WTC11 (cell line): ENCODE results near the gene AADAT. TPM values are rescaled to one million over a fixed set of nuclear protein-coding genes. Genes with fewer than 3 reads are reported as not detected.

ENCODE experiments used
- ATAC-seq: fragments of 200-7000 bp; cut with Tn5 transposase; 2 replicates; pipeline ENCODE4 v1.10.0; 2021; ENCODE audit warnings: mild to moderate bottlenecking, moderate library complexity
- CTCF ChIA-PET: fragments of 300-600 bp; sonication (Branson Sonifier 250); formaldehyde crosslinking; loops from one replicate; lab custom pipeline; 2021; ENCODE audit warnings: antibody characterized with exemption; lab: Charles Lee
- POLR2A ChIA-PET: fragments of 350-600 bp; sonication (Branson Sonifier 250); formaldehyde crosslinking; loops from one replicate; lab custom pipeline; 2021; ENCODE audit warnings: antibody characterized with exemption; lab: Charles Lee
- DNase-seq: peaks from one replicate; pipeline ENCODE4 v3.0.0; 2021; ENCODE audit warnings: low spot score
- H3K27ac Mint-ChIP-seq: 2 replicates; pipeline ENCODE4 v1.8.0; 2021; ENCODE audit warnings: mixed read lengths
- H3K27me3 Mint-ChIP-seq: 2 replicates; pipeline ENCODE4 v1.8.0; 2021; ENCODE audit warnings: low read depth, mild to moderate bottlenecking, moderate library complexity, mixed read lengths
- H3K36me3 Mint-ChIP-seq: 2 replicates; pipeline ENCODE4 v1.8.0; 2021; ENCODE audit warnings: mixed read lengths
- H3K4me1 Mint-ChIP-seq: 2 replicates; pipeline ENCODE4 v1.8.0; 2022; ENCODE audit warnings: mixed read lengths
- H3K4me3 Mint-ChIP-seq: 2 replicates; pipeline ENCODE4 v1.8.0; 2021; ENCODE audit warnings: mild to moderate bottlenecking, moderate library complexity, mixed read lengths
- H3K9me3 Mint-ChIP-seq: 2 replicates; pipeline ENCODE4 v1.8.0; 2021; ENCODE audit warnings: mixed read lengths
- AR ChIP-seq: fragments of 250-450 bp; sonication (Bioruptor Pico); IDR thresholded peaks from 2 replicates; pipeline ENCODE4 v1.9.0; 2021; ENCODE audit warnings: mild to moderate bottlenecking
- ATF6 ChIP-seq: sonication (generic); formaldehyde crosslinking; IDR thresholded peaks from 2 replicates; pipeline ENCODE4 v1.8.1; 2023; ENCODE audit warnings: mild to moderate bottlenecking, missing genetic modification reagents
- CREB1 ChIP-seq: sonication (generic); formaldehyde crosslinking; IDR thresholded peaks from 2 replicates; pipeline ENCODE4 v1.8.0; 2023; ENCODE audit warnings: mild to moderate bottlenecking, missing genetic modification reagents
- CREM ChIP-seq: sonication (generic); formaldehyde crosslinking; IDR thresholded peaks from 2 replicates; pipeline ENCODE4 v1.8.1; 2022; ENCODE audit warnings: mild to moderate bottlenecking, missing genetic modification reagents, moderate library complexity
- ETV6 ChIP-seq: sonication (generic); formaldehyde crosslinking; IDR thresholded peaks from 2 replicates; pipeline ENCODE4 v1.8.1; 2022; ENCODE audit warnings: mild to moderate bottlenecking, missing genetic modification reagents
- NFATC4 ChIP-seq: fragments of 250-450 bp; sonication (Bioruptor Pico); IDR thresholded peaks from 2 replicates; pipeline ENCODE4 v1.9.0; 2021; ENCODE audit warnings: mild to moderate bottlenecking
- NR2C2 ChIP-seq: sonication (generic); formaldehyde crosslinking; IDR thresholded peaks from 2 replicates; pipeline ENCODE4 v1.8.0; 2022; ENCODE audit warnings: mild to moderate bottlenecking, missing genetic modification reagents
- RORB ChIP-seq: fragments of 250-450 bp; sonication (Bioruptor Pico); IDR thresholded peaks from 2 replicates; pipeline ENCODE4 v1.9.0; 2021; ENCODE audit warnings: mild to moderate bottlenecking
- SMAD3 ChIP-seq: sonication (generic); formaldehyde crosslinking; IDR thresholded peaks from 2 replicates; pipeline ENCODE4 v1.8.0; 2022; ENCODE audit warnings: missing genetic modification reagents, mild to moderate bottlenecking, borderline replicate concordance
- SP1 ChIP-seq: sonication (generic); formaldehyde crosslinking; conservative IDR thresholded peaks from 2 replicates; pipeline ENCODE4 v1.8.1; 2022; ENCODE audit warnings: missing genetic modification reagents
- STAT6 ChIP-seq: sonication (generic); formaldehyde crosslinking; conservative IDR thresholded peaks from 2 replicates; pipeline ENCODE4 v1.8.1; 2023; ENCODE audit warnings: mild to moderate bottlenecking, low read depth, missing genetic modification reagents, moderate library complexity
- USF1 ChIP-seq: sonication (generic); formaldehyde crosslinking; IDR thresholded peaks from 2 replicates; pipeline ENCODE4 v1.8.0; 2022; ENCODE audit warnings: mild to moderate bottlenecking, missing genetic modification reagents
- USF2 ChIP-seq: sonication (generic); formaldehyde crosslinking; IDR thresholded peaks from 2 replicates; pipeline ENCODE4 v1.8.1; 2023; ENCODE audit warnings: mild to moderate bottlenecking, missing genetic modification reagents, moderate library complexity
- ZNF232 ChIP-seq: sonication (generic); formaldehyde crosslinking; IDR thresholded peaks from 2 replicates; pipeline ENCODE4 v1.8.0; 2022; ENCODE audit warnings: mild to moderate bottlenecking, missing genetic modification reagents
- ZNF671 ChIP-seq: fragments of 250-450 bp; sonication (Bioruptor Pico); IDR thresholded peaks from 2 replicates; pipeline ENCODE4 v1.8.0; 2021; ENCODE audit warnings: mild to moderate bottlenecking
- total RNA-seq: library from RNA; stranded (reverse); gene quantifications from 3 replicates; pipeline ENCODE4 v1.2.3, GENCODE V29; 2021

The AADAT gene
- total RNA-seq, 1 experiment from 2014 or later, result 12.3 TPM

- TF ChIP-seq ETV6 (CRISPR knock-in tag), result no peak
Measured at GRCh38 chr4:170083541-170083940, 6.2 kb downstream of the AADAT start (continued).

GRCh38 chr4:170080496-170080895 lies 9.3 kb downstream of the AADAT start:
- ChIA-PET POLR2A (no interaction called here), CTCF (no interaction called here)
- H3K27ac Mint-ChIP-seq, result no peak overlapping the region
- no peak for ATAC-seq
- H3K27me3 Mint-ChIP-seq, result no peaks in the 10 kb centered on the region
- no peak overlapping the region for H3K4me3 Mint-ChIP-seq
- H3K4me1 Mint-ChIP-seq, result peaks cover 3% of the 10 kb centered on the region
- no peaks in the 10 kb centered on the region for H3K9me3 Mint-ChIP-seq
- no peak for TF ChIP-seq STAT6 (CRISPR knock-in tag)
- H3K36me3 Mint-ChIP-seq, result peaks cover 56% of the 10 kb centered on the region
- DNase-seq, result no peak

- ATAC-seq (no peak), DNase-seq (no peak)
- ChIA-PET POLR2A (no interaction called here), CTCF (no interaction called here)
- H3K27me3 Mint-ChIP-seq, result no peaks in the 10 kb centered on the region
- H3K4me1 Mint-ChIP-seq, result peaks cover 6% of the 10 kb centered on the region
- H3K4me3 Mint-ChIP-seq, result no peak overlapping the region
- no peaks in the 10 kb centered on the region for H3K9me3 Mint-ChIP-seq
- H3K36me3 Mint-ChIP-seq, result peaks cover 55% of the 10 kb centered on the region
- H3K27ac Mint-ChIP-seq, result no peak overlapping the region
- TF ChIP-seq NR2C2 (no peak), CREM (CRISPR knock-in tag) (no peak), USF2 (CRISPR knock-in tag) (no peak), SMAD3 (CRISPR knock-in tag) (no peak), ATF6 (CRISPR knock-in tag) (no peak), RORB (CRISPR knock-in tag) (no peak)
Measured at GRCh38 chr4:170079981-170080380, 9.8 kb downstream of the AADAT start.

GRCh38 chr4:170071196-170071595 lies 18.6 kb downstream of the AADAT start:
- DNase-seq, result no peak
- H3K36me3 Mint-ChIP-seq, result peaks cover 21% of the 10 kb centered on the region
- peaks cover 13% of the 10 kb centered on the region for H3K4me1 Mint-ChIP-seq
- CTCF ChIA-PET, result no interaction called here
- ATAC-seq, result no peak
- no peak overlapping the region for H3K27ac Mint-ChIP-seq
- no peaks in the 10 kb centered on the region for H3K9me3 Mint-ChIP-seq
- no peaks in the 10 kb centered on the region for H3K27me3 Mint-ChIP-seq
- no peak overlapping the region for H3K4me3 Mint-ChIP-seq
- TF ChIP-seq SP1 (CRISPR knock-in tag) (no peak), ZNF671 (CRISPR knock-in tag) (no peak), ZNF232 (CRISPR knock-in tag) (no peak), NFATC4 (no peak), CREB1 (CRISPR knock-in tag) (no peak), AR (CRISPR knock-in tag) (no peak), USF1 (CRISPR knock-in tag) (no peak)
- POLR2A ChIA-PET, result no interaction called here
